Hepatocyte (in vitro differentiated cells): ENCODE measurements around the gene MAGI2. TPM values are rescaled to one million over a fixed set of nuclear protein-coding genes. Genes with fewer than 3 reads are reported as not detected.

Experiments
- DNase-seq: peaks from one replicate; pipeline ENCODE4 v3.0.0-alpha.2; 2016; ENCODE audit warnings: low spot score
- H2AFZ ChIP-seq: fragments of 200-600 bp; sonication (generic); 2 replicates; pipeline ENCODE4 v1.6.0; 2016; ENCODE audit warnings: antibody characterized with exemption, mild to moderate bottlenecking
- H3K27ac ChIP-seq: fragments of 200-600 bp; sonication (generic); 2 replicates; pipeline ENCODE4 v1.5.1; 2016; ENCODE audit warnings: mild to moderate bottlenecking
- H3K27me3 ChIP-seq: fragments of 200-600 bp; sonication (generic); 2 replicates; pipeline ENCODE4 v1.6.1; 2016
- H3K36me3 ChIP-seq: fragments of 200-600 bp; sonication (generic); replicated peaks from 2 replicates; pipeline ENCODE4 v1.5.1; 2016; ENCODE audit warnings: low read depth; ENCODE audit not compliant: insufficient read depth
- H3K4me1 ChIP-seq: fragments of 200-600 bp; sonication (generic); 2 replicates; pipeline ENCODE4 v1.5.1; 2016; ENCODE audit warnings: mild to moderate bottlenecking, moderate library complexity; ENCODE audit not compliant: insufficient read depth
- H3K4me2 ChIP-seq: fragments of 200-600 bp; sonication (generic); 2 replicates; pipeline ENCODE4 v1.6.0; 2016
- H3K4me3 ChIP-seq: fragments of 200-600 bp; sonication (generic); 2 replicates; pipeline ENCODE4 v1.5.1; 2016; ENCODE audit warnings: mild to moderate bottlenecking
- H3K79me2 ChIP-seq: fragments of 200-600 bp; sonication (generic); 2 replicates; pipeline ENCODE4 v1.6.0; 2017; ENCODE audit warnings: mild to moderate bottlenecking
- H3K9me2 ChIP-seq: fragments of 200-600 bp; sonication (generic); replicated peaks from 2 replicates; pipeline ENCODE4 v1.6.0; 2017; ENCODE audit warnings: mild to moderate bottlenecking; ENCODE audit not compliant: insufficient read depth
- H3K9me3 ChIP-seq: fragments of 200-600 bp; sonication (generic); 2 replicates; pipeline ENCODE4 v1.5.1; 2016; ENCODE audit warnings: low read depth, mild to moderate bottlenecking
- H4K20me1 ChIP-seq: fragments of 200-600 bp; sonication (generic); 2 replicates; pipeline ENCODE4 v1.6.0; 2016; ENCODE audit warnings: mild to moderate bottlenecking; ENCODE audit not compliant: insufficient read depth, poor library complexity, severe bottlenecking
- CTCF ChIP-seq: fragments of 200-600 bp; sonication (generic); IDR thresholded peaks from 2 replicates; pipeline ENCODE4 v1.5.1; 2016; ENCODE audit warnings: antibody characterized with exemption, mild to moderate bottlenecking; ENCODE audit not compliant: poor library complexity
- EZH2 ChIP-seq: fragments of 200-600 bp; sonication (generic); IDR thresholded peaks from 2 replicates; pipeline ENCODE4 v1.6.1; 2016; ENCODE audit warnings: antibody characterized with exemption, mild to moderate bottlenecking, borderline replicate concordance
- EZH2phosphoT487 ChIP-seq: fragments of 200-600 bp; sonication (generic); IDR thresholded peaks from one replicate; pipeline ENCODE4 v1.6.1; 2018; ENCODE audit warnings: antibody characterized with exemption, mild to moderate bottlenecking, low read depth, moderate library complexity; ENCODE audit not compliant: unreplicated experiment, severe bottlenecking
- WGBS: methylation state at CpG from one replicate; pipeline ENCODE4 v1.1.6; 2016; ENCODE audit warnings: low lambda C conversion rate; ENCODE audit errors: missing lambda C conversion rate; 5-methylcytosine and 5-hydroxymethylcytosine counted together
- polyA plus RNA-seq: library from polyadenylated mRNA; unstranded; fragments of >200 nt; fragmentation: Nextera tagmentation; extraction: Ambion mirVana; gene quantifications from 2 replicates; pipeline ENCODE4 v1.2.1, GENCODE V29; 2016
- total RNA-seq: library from RNA; depleted of rRNA; stranded (reverse); fragments of >200 nt; gene quantifications from 2 replicates; pipeline ENCODE4 v1.2.3, GENCODE V29; 2014

Gene MAGI2
- total and polyA plus RNA-seq, 2 experiments from 2014 or later = 3.1 to 6.7 TPM

DNA sequence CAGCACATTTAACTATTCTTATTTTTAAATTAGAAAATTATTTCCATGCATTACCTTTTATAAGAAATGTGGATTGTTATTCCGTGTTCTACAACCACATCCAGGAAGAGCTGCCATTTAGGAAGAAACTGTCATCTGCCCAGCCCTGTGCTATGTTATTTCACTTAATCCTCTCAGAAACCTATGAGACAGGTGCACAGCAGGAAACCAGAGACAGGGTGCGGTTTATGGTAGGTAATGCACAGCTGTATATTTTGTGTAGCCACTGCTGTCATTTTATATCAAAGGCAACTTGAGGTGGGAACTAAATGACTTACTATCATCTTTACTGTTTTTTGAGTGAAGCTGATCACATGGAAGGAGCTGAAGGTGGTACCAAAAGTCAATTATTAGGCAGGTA lies 232.3 kb downstream of the MAGI2 start:
- H2AFZ ChIP-seq = no peak overlapping the region
- WGBS = 90% methylated on average over 2 of the region's 2 CpGs
- H3K27me3 ChIP-seq = no peaks in the 10 kb centered on the region
- DNase-seq = no peak
- H3K4me2 ChIP-seq = no peak overlapping the region
- H3K27ac ChIP-seq = no peak overlapping the region
- H3K4me3 ChIP-seq = no peak overlapping the region
- no peaks in the 10 kb centered on the region for H3K9me3 ChIP-seq
- H3K9me2 ChIP-seq = no peaks in the 10 kb centered on the region
- H3K4me1 ChIP-seq = peaks cover 3% of the 10 kb centered on the region
- H3K79me2 ChIP-seq = no peaks in the 10 kb centered on the region
- no peaks in the 10 kb centered on the region for H4K20me1 ChIP-seq
- H3K36me3 ChIP-seq = no peaks in the 10 kb centered on the region
- no peak for TF ChIP-seq CTCF
- no peak for TF ChIP-seq EZH2phosphoT487
- TF ChIP-seq EZH2 = no peak

DNA sequence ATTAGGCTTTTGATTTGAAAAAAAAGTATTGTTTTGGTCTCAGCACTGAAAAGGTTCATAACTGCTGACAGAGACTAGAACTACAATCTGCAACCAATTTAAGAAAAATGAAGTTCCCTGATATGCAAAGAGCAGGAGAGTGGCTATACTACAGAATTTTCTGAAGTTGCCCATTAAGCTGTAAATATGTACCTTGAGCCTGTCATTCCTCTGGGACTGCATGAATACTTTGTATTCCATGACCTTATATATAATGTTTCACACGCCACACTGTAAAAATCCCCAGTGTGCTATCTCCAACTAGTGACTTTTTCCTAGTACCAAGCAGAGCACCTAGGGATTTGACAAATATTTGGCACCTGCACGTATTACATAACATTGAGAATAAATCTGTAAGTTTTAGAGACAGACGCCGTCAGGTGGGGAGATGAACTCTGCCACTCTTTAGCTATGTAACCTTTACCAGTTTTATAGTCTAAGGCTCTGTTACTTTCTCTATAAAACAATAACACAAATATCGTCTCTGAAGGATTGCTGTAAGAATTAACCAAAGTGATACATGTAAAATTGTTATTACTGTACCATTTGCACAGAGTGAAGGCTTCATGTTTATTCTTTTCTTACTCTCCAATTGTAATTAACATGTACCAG lies 235.4 kb downstream of the MAGI2 start:
- Histone ChIP-seq H3K27ac (peak overlapping the region; percentile 52), H4K20me1 (no peaks in the 10 kb centered on the region), H3K9me2 (no peaks in the 10 kb centered on the region), H3K4me2 (peak overlapping the region; percentile 36), H3K4me3 (no peak overlapping the region), H2AFZ (no peak overlapping the region), H3K4me1 (peaks cover 3% of the 10 kb centered on the region), H3K27me3 (no peaks in the 10 kb centered on the region), H3K9me3 (no peaks in the 10 kb centered on the region), H3K79me2 (no peaks in the 10 kb centered on the region), H3K36me3 (no peaks in the 10 kb centered on the region)
- TF ChIP-seq EZH2 (no peak), CTCF (no peak), EZH2phosphoT487 (no peak)
- WGBS = 83% methylated on average over 5 of the region's 5 CpGs
- DNase-seq = no peak

- Histone ChIP-seq H4K20me1 (no peaks in the 10 kb centered on the region), H3K27me3 (no peaks in the 10 kb centered on the region), H3K4me3 (no peak overlapping the region), H3K79me2 (no peaks in the 10 kb centered on the region), H3K9me2 (no peaks in the 10 kb centered on the region), H3K36me3 (no peaks in the 10 kb centered on the region), H3K4me2 (peak overlapping the region; percentile 36), H3K27ac (peak overlapping the region; percentile 52), H2AFZ (no peak overlapping the region), H3K4me1 (peaks cover 3% of the 10 kb centered on the region), H3K9me3 (no peaks in the 10 kb centered on the region)
- TF ChIP-seq EZH2phosphoT487 (no peak), EZH2 (no peak), CTCF (no peak)
- peak; percentile 15 for DNase-seq
Measured at GRCh38 chr7:79217468-79217867, 236.0 kb downstream of the MAGI2 start.
